ENCODE results near the gene GLT6D1.
"Not testable (repeated sequence)": the region's sequence is repeated elsewhere in the genome, so short reads cannot be mapped to it uniquely, and the experiment has no call there.

GLT6D1 gene

GRCh38 chr9:135665795-135666189 is 26.5 kb upstream of the GLT6D1 start:
- DNase-seq (ENCODE audit: low read depth in 2 of 2, low spot score in 1 of 2), result no peak

GRCh38 chr9:135664801-135665794 is 25.8 kb upstream of the GLT6D1 start:
- no peak for DNase-seq (ENCODE audit: low read depth in 2 of 2, low spot score in 1 of 2)

- DNase-seq (ENCODE audit: low read depth in 2 of 2, low spot score in 1 of 2), result no peak
These were observed 24.9 kb upstream of the GLT6D1 start for GRCh38 chr9:135664266-135664665.

GRCh38 chr9:135663857-135664256 is 24.5 kb upstream of the GLT6D1 start:
- DNase-seq (ENCODE audit: low read depth in 2 of 2, low spot score in 1 of 2), result no peak

GRCh38 chr9:135663451-135663770 is 24.1 kb upstream of the GLT6D1 start:
- no peak for DNase-seq (ENCODE audit: low read depth in 2 of 2, low spot score in 1 of 2)

- DNase-seq (ENCODE audit: low read depth in 2 of 2, low spot score in 1 of 2), result no peak
These were observed 23.6 kb upstream of the GLT6D1 start, which contains the start of gene LCN9 for GRCh38 chr9:135662758-135663450. Gene LCN9 (plus strand): TSS chr9:135663309. CDS start chr9:135663322, 13 bp downstream.

GRCh38 chr9:135661816-135662560 is 22.6 kb upstream of the GLT6D1 start:
- no peak for DNase-seq (ENCODE audit: low read depth in 2 of 2, low spot score in 1 of 2)

GRCh38 chr9:135660407-135660806 is 21.1 kb upstream of the GLT6D1 start:
- no peak for DNase-seq (ENCODE audit: low read depth in 2 of 2, low spot score in 1 of 2)

GRCh38 chr9:135659252-135659651 is 19.9 kb upstream of the GLT6D1 start:
- DNase-seq (ENCODE audit: low read depth in 2 of 2, low spot score in 1 of 2), result no peak

- no peak for DNase-seq (ENCODE audit: low read depth in 2 of 2, low spot score in 1 of 2)
These were observed 18.1 kb upstream of the GLT6D1 start for GRCh38 chr9:135657416-135657815.

GRCh38 chr9:135655317-135655716 is 16.0 kb upstream of the GLT6D1 start:
- no peak for DNase-seq (ENCODE audit: low read depth in 2 of 2, low spot score in 1 of 2)

GRCh38 chr9:135650408-135650807 is 11.1 kb upstream of the GLT6D1 start:
- DNase-seq (ENCODE audit: low read depth in 2 of 2, low spot score in 1 of 2), result no peak

GRCh38 chr9:135649508-135649907 is 10.2 kb upstream of the GLT6D1 start:
- no peak for DNase-seq (ENCODE audit: low read depth in 2 of 2, low spot score in 1 of 2)

- no peak for DNase-seq (ENCODE audit: low read depth in 2 of 2, low spot score in 1 of 2)
These were observed 9.4 kb upstream of the GLT6D1 start for GRCh38 chr9:135648494-135649410.

GRCh38 chr9:135647884-135648283 is 8.5 kb upstream of the GLT6D1 start:
- no peak for DNase-seq (ENCODE audit: low read depth in 2 of 2, low spot score in 1 of 2)

- no peak for DNase-seq (ENCODE audit: low read depth in 2 of 2, low spot score in 1 of 2)
These were observed 5.4 kb upstream of the GLT6D1 start for GRCh38 chr9:135644631-135645218.

- no peak for DNase-seq (ENCODE audit: low read depth in 2 of 2, low spot score in 1 of 2)
These were observed 2.4 kb upstream of the GLT6D1 start for GRCh38 chr9:135641745-135642144.

GRCh38 chr9:135641047-135641446 is 1.7 kb upstream of the GLT6D1 start:
- no peak for DNase-seq (ENCODE audit: low read depth in 2 of 2, low spot score in 1 of 2)

GRCh38 chr9:135636930-135637530 is 2.3 kb downstream of the GLT6D1 start:
- DNase-seq (ENCODE audit: low read depth in 2 of 2, low spot score in 1 of 2), result not testable (repeated sequence)

GRCh38 chr9:135632841-135633240 is 6.5 kb downstream of the GLT6D1 start:
- no peak for DNase-seq (ENCODE audit: low read depth in 2 of 2, low spot score in 1 of 2)
